Dendritic cell treated with granulocyte-macrophage colony-stimulating factor and Interleukin-4, amounts not matched to agents 40 ng/mL and 50 ng/mL, for 4 days (primary cell): Measurements from ENCODE around the gene HINFP.

Experiments used
- H3K27ac Mint-ChIP-seq: one replicate; pipeline ENCODE4 v1.8.0; 2022; ENCODE audit warnings: mild to moderate bottlenecking, mixed read lengths
- H3K27me3 Mint-ChIP-seq: one replicate; pipeline ENCODE4 v1.8.0; 2022; ENCODE audit warnings: mild to moderate bottlenecking, mixed read lengths
- H3K36me3 Mint-ChIP-seq: one replicate; pipeline ENCODE4 v1.8.0; 2022; ENCODE audit warnings: low read depth, mixed read lengths
- H3K4me1 Mint-ChIP-seq: one replicate; pipeline ENCODE4 v1.8.0; 2022; ENCODE audit warnings: low read depth, mixed read lengths
- H3K4me3 Mint-ChIP-seq: one replicate; pipeline ENCODE4 v1.8.0; 2022; ENCODE audit warnings: mild to moderate bottlenecking, moderate library complexity, mixed read lengths
- H3K9me3 Mint-ChIP-seq: one replicate; pipeline ENCODE4 v1.8.0; 2022; ENCODE audit warnings: mixed read lengths
- intact Hi-C: fragments of 100-400 bp; cut with micrococcal nuclease; formaldehyde crosslinking; loops from one replicate; pipeline ENCODE4 v1.15.0; 2022

The HINFP gene

DNA sequence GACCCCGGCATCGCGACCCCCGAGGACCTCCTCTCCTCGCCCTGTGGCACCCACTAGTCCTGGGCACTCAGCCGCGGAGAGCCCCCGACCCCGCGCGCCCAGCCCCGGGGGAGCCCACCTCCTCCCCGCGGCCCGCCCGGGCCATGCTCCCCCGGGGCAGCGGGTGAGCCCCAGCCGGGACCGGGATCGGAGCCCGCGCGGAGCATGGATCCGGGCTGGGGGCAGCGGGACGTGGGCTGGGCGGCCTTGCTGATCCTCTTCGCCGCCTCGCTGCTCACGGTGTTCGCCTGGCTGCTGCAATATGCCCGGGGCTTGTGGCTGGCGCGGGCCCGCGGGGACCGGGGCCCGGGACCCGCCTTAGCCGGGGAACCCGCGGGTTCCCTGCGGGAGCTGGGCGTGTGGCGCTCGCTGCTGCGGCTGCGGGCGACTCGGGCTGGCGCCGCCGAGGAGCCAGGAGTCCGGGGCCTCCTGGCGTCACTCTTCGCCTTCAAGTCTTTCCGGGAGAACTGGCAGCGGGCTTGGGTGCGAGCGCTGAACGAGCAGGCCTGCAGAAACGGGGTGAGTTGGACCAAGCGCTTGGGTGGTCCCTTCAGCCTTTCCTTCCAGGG, 13.7 kb upstream of the HINFP start:
- no peaks in the 10 kb centered on the region for H3K27me3 Mint-ChIP-seq
- peak overlapping the region; percentile 96 for H3K4me3 Mint-ChIP-seq
- intact Hi-C loops = loop anchor here (1.0 to 5.0 kb wide), 3 partner anchors 9 to 100 kb away; partner anchors contain the start of genes CBL and HINFP
- peaks cover 77% of the 10 kb centered on the region for H3K4me1 Mint-ChIP-seq
- no peaks in the 10 kb centered on the region for H3K9me3 Mint-ChIP-seq
- peak overlapping the region; percentile 97 for H3K27ac Mint-ChIP-seq
- H3K36me3 Mint-ChIP-seq = peaks cover 55% of the 10 kb centered on the region

DNA sequence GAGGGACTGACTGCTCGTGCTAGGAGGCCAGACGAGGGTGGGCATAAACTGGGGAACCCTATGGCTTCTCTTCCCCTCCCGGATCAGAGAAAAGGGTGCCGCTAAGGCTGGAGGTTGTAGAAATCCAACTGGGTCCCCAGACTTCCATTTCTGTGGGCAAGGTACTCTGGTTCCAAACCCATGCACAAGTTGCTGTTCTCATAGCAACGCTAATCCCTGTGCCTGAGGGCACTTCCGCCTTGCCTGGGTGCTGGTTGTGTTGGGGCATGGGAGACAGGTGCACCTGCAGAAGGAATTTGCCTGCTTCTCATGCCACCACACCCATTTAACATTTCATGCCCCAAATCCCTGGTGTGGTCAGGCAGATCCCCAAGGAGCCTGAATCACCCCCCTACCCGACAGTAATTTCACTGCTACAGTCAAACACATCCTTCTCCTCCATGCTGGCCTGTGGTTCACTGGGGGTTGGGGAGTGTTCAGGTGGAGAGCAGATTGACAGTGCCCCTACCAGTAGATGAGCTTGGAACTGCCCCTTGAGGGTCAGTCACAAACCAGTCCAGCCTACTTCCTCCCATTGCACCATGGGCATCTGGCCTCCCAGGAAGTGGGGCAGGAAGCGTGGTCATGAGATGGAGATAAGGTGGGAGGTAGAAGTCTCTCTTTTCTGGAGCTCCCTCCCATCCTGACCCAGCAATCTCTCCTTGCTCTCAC, 13.1 kb upstream of the HINFP start:
- no peaks in the 10 kb centered on the region for H3K27me3 Mint-ChIP-seq
- peaks cover 78% of the 10 kb centered on the region for H3K4me1 Mint-ChIP-seq
- peak overlapping the region; percentile 97 for H3K27ac Mint-ChIP-seq
- intact Hi-C loops = loop anchor here (1.0 to 5.0 kb wide), 2 partner anchors 8 to 99 kb away; partner anchors contain the start of gene CBL
- H3K9me3 Mint-ChIP-seq = no peaks in the 10 kb centered on the region
- peaks cover 62% of the 10 kb centered on the region for H3K36me3 Mint-ChIP-seq
- H3K4me3 Mint-ChIP-seq = peak overlapping the region; percentile 96

DNA sequence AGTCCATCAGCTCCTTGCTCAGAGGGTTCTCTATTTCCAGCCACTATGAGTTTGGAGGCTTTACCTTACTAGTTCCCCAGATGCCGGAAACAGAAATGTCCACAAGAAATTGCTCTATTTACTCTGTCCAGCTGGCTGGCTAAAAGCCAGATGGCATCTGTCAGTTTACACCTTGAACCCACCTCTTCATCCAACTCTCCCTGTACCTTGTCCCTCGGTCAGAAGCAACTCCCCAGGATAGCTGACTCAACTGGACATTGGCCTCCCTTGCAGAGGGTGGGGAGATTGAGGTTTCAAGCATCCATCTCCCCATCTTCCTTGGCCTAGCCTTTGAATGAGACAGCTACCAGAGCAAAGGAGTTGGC, 12.5 kb upstream of the HINFP start:
- Mint-ChIP-seq H3K4me3 (peak overlapping the region; percentile 96), H3K36me3 (peaks cover 67% of the 10 kb centered on the region), H3K4me1 (peaks cover 77% of the 10 kb centered on the region), H3K27ac (peak overlapping the region; percentile 97), H3K27me3 (no peaks in the 10 kb centered on the region), H3K9me3 (no peaks in the 10 kb centered on the region)
- intact Hi-C loops = loop anchor here (1.0 to 5.0 kb wide), 2 partner anchors 7 to 98 kb away; partner anchors contain the start of gene CBL

DNA sequence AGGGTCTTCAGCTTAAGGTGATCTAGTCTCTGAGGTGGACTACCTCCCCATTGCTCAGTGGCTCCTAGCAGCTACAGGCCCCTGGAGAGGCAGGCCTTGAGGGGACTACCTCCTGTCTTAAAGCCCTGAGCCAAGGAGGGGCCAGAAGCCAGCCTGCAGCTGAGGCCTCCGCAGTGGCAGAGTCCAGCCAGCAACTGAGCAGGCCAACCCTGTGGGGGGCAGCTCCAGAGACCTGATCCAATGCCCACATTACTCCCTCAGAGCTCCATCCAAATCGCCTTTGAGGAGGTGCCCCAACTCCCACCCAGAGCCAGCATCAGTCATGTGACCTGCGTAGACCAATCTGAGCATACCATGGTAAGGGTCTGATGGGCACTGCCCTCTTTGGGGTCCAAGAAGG, 11.5 kb upstream of the HINFP start:
- H3K36me3 Mint-ChIP-seq = peaks cover 77% of the 10 kb centered on the region
- H3K27ac Mint-ChIP-seq = no peak overlapping the region
- peaks cover 77% of the 10 kb centered on the region for H3K4me1 Mint-ChIP-seq
- H3K27me3 Mint-ChIP-seq = no peaks in the 10 kb centered on the region
- no peaks in the 10 kb centered on the region for H3K9me3 Mint-ChIP-seq
- H3K4me3 Mint-ChIP-seq = no peak overlapping the region
- intact Hi-C loops = loop anchor here (5.0 kb wide), 1 partner anchor 97 kb away; the partner anchor contains the start of gene CBL

DNA sequence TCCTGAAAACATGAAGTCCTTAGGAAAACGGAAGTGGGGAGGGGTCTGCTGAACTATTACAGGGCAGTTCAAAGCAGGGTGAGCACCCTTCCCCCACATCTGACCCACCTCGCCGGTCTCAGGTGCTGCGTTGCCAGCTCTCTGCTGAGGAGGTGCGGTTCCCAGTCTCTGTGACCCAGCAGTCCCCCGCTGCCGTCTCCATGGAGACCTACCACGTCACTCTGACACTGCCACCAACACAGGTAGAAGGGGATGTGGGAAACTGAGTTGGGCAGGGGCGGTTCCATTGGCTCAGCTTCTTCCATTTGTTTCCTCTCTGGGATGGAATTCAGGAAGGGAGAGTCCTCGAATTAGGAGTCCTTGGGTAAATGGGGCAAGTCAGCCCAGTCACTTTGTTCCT, 10.9 kb upstream of the HINFP start:
- H3K27ac Mint-ChIP-seq = peak overlapping the region; percentile 42
- peaks cover 74% of the 10 kb centered on the region for H3K4me1 Mint-ChIP-seq
- peaks cover 83% of the 10 kb centered on the region for H3K36me3 Mint-ChIP-seq
- H3K9me3 Mint-ChIP-seq = no peaks in the 10 kb centered on the region
- H3K27me3 Mint-ChIP-seq = no peaks in the 10 kb centered on the region
- no peak overlapping the region for H3K4me3 Mint-ChIP-seq
- intact Hi-C loops = no loop called here

DNA sequence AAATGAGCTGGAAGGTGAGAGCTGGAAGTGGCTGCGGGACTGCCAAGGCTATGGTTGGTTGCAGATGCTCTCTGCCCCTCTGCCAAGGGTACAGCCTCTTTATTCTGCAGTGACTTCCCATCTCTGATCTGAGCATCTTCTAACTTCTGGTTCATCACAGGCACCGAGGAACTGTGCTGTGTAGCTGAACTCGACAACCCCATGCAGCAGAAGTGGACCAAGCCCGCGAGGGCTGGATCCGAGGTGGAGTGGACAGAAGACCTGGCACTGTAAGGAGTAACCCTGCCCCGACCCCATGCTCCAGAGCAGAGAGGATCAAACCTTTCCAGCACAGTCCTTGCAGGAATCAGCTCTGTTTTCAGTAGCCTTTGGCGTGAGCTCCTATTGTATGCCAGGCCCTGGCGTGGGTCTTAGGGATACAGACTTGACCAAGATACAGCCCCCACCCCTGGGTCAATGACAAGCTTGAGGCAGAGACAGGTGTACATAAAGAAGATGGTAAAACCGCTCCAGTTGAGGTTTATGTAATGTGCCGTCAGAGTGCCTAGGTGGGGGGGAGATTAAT, 9.9 kb upstream of the HINFP start:
- H3K27ac Mint-ChIP-seq = peak overlapping the region; percentile 42
- peaks cover 74% of the 10 kb centered on the region for H3K4me1 Mint-ChIP-seq
- intact Hi-C loops = no loop called here
- H3K27me3 Mint-ChIP-seq = no peaks in the 10 kb centered on the region
- peaks cover 93% of the 10 kb centered on the region for H3K36me3 Mint-ChIP-seq
- H3K9me3 Mint-ChIP-seq = no peaks in the 10 kb centered on the region
- H3K4me3 Mint-ChIP-seq = no peak overlapping the region

DNA sequence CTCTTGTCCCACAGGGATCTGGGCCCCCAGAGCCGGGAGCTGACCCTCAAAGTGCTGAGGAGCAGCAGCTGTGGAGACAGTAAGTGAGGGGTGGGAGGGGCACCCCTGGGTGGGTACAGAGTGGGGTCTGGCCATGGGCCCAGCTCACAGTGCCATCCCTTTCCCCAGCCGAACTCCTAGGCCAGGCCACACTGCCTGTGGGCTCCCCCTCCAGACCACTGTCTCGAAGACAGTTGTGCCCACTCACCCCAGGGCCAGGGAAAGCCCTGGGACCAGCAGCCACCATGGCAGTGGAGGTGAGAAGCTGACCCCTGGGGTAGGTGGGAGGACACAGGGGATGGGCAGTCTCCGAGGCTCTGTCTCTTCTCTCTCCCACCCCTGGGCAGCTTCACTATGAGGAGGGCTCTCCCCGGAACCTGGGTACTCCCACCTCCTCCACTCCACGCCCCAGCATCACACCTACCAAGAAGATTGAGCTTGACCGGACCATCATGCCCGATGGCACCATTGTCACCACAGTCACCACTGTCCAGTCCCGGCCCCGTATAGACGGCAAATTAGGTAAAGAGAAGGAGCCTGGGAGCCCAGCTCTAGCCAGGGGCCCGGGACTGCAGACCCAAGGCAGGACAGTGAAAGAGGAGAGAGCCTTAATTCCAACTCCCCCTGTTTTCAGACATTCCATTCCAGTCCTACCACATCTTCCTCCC, 8.9 kb upstream of the HINFP start:
- Mint-ChIP-seq H3K27me3 (no peaks in the 10 kb centered on the region), H3K27ac (peak overlapping the region; percentile 11), H3K4me1 (peaks cover 78% of the 10 kb centered on the region), H3K36me3 (peaks cover 94% of the 10 kb centered on the region), H3K9me3 (no peaks in the 10 kb centered on the region), H3K4me3 (no peak overlapping the region)
- intact Hi-C loops = no loop called here

DNA sequence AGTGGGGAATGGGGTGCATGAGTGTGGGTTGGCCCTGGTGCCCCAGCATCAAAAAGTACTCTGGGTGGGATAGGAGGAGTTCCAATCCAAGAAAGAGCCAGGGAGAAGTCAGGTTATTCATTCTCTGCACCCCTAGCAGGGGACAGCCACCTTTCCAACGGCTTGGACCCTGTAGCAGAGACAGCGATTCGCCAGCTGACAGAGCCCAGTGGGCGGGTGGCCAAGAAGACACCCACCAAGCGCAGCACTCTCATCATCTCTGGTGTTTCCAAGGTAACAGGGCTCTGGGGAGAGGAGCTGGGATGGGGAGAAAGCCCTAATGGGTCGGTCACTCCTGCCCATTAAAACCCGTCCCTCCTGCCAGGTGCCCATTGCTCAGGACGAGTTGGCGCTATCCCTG, 7.7 kb upstream of the HINFP start:
- intact Hi-C loops = no loop called here
- Mint-ChIP-seq H3K9me3 (no peaks in the 10 kb centered on the region), H3K4me1 (peaks cover 74% of the 10 kb centered on the region), H3K4me3 (no peak overlapping the region), H3K27me3 (no peaks in the 10 kb centered on the region), H3K36me3 (peaks cover 95% of the 10 kb centered on the region), H3K27ac (peak overlapping the region; percentile 97)

DNA sequence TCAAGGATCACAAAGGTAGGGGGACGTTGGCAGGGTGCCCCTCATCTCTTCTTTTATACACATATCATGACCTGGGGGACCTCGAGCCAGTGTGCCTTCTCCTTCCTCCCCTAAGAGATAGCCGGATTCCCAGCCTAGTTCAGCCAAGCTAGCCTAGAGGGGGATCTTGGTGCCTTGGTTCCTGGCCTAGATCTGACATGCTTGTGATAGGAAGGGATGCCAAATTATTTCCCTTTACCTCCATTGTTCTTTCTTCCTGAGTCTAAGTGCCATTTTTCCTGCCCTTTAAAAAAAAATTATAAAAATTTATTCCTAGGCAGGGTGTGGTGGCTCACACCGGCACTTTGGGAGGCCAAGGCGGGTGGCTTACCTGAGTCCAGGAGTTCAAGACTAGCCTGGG, 7.0 kb upstream of the HINFP start:
- H3K4me3 Mint-ChIP-seq = no peak overlapping the region
- intact Hi-C loops = no loop called here
- H3K9me3 Mint-ChIP-seq = no peaks in the 10 kb centered on the region
- peak overlapping the region; percentile 97 for H3K27ac Mint-ChIP-seq
- H3K27me3 Mint-ChIP-seq = no peaks in the 10 kb centered on the region
- H3K4me1 Mint-ChIP-seq = peaks cover 67% of the 10 kb centered on the region
- H3K36me3 Mint-ChIP-seq = peaks cover 89% of the 10 kb centered on the region

DNA sequence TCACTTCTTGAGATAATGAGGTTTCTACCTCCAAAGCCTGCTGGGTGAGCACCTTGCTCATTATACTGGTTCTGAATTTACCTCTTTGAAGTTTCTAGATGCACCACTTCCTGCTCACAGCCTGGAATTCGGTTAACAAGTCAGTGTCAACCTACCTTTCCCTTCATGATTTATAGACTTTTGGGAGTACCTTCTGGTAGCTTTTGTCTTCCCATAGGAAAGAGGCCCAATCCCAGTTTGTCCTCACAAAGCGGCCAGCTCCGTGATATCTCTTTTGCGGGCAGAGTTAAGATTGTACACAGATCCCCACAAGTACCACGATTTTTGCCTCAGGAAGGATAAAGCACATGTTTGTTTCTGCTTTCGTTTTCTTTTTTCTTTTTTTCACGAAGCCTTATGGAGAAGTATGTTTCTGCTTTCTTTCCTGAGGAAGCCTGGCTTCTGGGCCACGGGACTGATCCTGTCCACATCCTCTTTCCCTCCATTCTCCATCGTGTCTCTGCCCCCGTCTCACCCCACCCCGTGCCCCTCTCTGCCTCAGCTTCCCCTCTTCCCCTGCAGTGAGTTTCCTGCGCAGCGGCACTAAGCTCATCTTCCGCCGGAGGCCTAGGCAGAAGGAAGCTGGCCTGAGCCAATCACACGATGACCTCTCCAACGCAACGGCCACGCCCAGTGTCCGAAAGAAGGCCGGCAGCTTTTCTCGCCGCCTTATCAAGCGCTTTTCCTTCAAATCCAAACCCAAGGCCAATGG, 5.7 kb upstream of the HINFP start:
- Mint-ChIP-seq H3K27ac (peak overlapping the region; percentile 97), H3K4me3 (peak overlapping the region; percentile 80), H3K36me3 (peaks cover 78% of the 10 kb centered on the region), H3K9me3 (no peaks in the 10 kb centered on the region), H3K4me1 (peaks cover 62% of the 10 kb centered on the region), H3K27me3 (no peaks in the 10 kb centered on the region)
- intact Hi-C loops = loop anchor here (1.0 kb wide), 1 partner anchor 7 kb away; no protein-coding TSS in a partner anchor

DNA sequence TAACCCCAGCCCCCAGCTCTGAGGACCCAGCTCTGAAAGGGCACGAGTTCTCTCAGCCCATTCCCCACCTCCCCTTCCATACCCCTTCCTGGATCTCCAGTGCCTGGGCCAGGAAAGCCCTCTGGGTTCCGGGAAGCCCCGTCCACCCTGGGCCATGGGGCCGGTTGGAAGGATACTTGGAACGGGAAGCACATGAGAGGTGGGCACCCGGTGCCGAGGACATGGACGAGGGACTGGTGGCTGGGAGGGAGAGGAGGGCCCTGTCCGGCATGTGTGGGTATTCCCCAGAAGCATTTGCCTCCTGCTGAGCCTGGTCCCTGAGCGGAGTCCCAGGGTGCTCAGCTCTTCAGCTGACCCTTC, 5.2 kb upstream of the HINFP start:
- H3K27ac Mint-ChIP-seq = peak overlapping the region; percentile 97
- peaks cover 73% of the 10 kb centered on the region for H3K36me3 Mint-ChIP-seq
- no peaks in the 10 kb centered on the region for H3K27me3 Mint-ChIP-seq
- H3K4me1 Mint-ChIP-seq = peaks cover 60% of the 10 kb centered on the region
- H3K9me3 Mint-ChIP-seq = no peaks in the 10 kb centered on the region
- intact Hi-C loops = loop anchor here (1.0 kb wide), 1 partner anchor 8 kb away; no protein-coding TSS in a partner anchor
- peak overlapping the region; percentile 80 for H3K4me3 Mint-ChIP-seq

DNA sequence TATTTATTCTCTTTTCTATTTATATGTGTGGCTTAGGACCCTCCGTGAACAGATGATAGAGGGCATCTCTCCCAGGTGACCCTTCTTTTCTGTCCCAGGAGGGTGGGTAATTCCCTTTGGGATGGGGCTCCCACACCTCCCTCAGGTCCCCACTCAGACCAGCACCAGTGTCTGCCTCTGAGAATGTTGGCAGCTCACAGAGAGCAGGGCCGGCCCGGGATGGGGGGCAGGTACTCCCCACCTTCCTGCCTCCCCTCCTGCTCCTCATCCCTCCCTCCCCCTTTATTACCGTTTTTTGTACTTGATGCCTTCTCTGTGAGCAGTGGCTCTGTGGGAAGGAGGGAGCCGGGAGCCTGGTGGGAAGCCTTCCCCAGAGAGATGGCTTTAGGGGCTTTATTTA, 4.8 kb upstream of the HINFP start:
- no peaks in the 10 kb centered on the region for H3K9me3 Mint-ChIP-seq
- intact Hi-C loops = loop anchor here (1.0 kb wide), 1 partner anchor 8 kb away; no protein-coding TSS in a partner anchor
- peak overlapping the region; percentile 80 for H3K4me3 Mint-ChIP-seq
- H3K27me3 Mint-ChIP-seq = no peaks in the 10 kb centered on the region
- peak overlapping the region; percentile 97 for H3K27ac Mint-ChIP-seq
- H3K36me3 Mint-ChIP-seq = peaks cover 72% of the 10 kb centered on the region
- H3K4me1 Mint-ChIP-seq = peaks cover 56% of the 10 kb centered on the region

DNA sequence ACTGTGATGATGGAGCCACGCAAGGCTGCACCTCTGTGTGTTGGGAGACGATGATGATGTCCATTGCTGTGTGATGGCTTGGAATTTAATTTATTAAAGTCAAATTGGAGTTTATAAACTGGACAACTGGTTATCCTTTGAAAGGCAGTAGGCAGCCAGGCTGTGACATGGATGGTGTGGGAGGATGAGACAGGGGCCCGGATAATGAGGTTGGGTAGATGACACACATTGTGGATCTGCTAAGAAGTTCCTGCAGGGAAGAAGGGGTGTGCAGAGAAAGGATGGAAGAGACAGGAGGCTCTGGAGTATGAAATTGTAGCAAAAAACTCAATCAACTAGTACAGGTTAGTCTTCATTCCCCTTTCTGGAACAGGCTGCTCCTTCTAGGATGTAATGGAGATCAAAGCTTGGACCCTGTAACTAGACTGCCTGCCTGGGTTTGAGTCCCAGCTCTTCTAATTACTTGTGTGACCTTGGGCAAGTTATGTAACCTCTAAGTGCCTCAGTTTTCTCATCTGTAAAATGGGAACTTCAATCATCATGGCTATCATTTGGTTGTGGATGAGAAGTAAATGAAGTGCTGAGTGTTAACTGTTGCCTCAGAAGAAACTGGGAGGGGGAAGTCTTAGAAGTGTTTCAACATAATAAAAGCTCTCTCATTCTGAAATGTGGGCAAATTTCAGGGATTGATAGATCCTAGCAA, 4.2 kb upstream of the HINFP start:
- H3K27ac Mint-ChIP-seq = peak overlapping the region; percentile 97
- intact Hi-C loops = no loop called here
- peaks cover 72% of the 10 kb centered on the region for H3K36me3 Mint-ChIP-seq
- no peaks in the 10 kb centered on the region for H3K9me3 Mint-ChIP-seq
- peaks cover 62% of the 10 kb centered on the region for H3K4me1 Mint-ChIP-seq
- H3K4me3 Mint-ChIP-seq = peak overlapping the region; percentile 80
- H3K27me3 Mint-ChIP-seq = no peaks in the 10 kb centered on the region
